ENCODE results near the gene CDH3.

DNA sequence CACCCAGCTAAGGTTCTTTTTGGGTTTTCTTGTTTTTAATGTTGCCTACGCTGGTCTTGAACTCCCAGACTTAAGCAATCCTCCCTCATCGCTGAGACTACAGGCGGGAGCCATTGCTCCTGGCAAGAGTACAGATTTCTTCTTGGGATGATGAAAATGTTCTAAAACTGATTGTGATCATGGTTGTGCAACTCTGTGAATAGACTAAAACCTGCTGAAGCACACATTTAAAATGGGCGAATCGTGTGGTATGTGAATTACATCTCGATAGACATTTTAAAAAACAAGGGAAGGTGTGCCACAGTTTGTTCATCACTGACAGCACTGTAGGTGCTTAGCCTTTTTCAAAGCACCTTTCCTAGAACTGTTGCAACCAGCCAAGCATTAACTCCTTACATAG is 48.8 kb upstream of the CDH3 start:
- no peak for TF ChIP-seq EZH2 (optimal IDR thresholded peaks at IDR 0.05; ENCODE audit: low read depth, low read length)
- TF ChIP-seq, protein P1, sequence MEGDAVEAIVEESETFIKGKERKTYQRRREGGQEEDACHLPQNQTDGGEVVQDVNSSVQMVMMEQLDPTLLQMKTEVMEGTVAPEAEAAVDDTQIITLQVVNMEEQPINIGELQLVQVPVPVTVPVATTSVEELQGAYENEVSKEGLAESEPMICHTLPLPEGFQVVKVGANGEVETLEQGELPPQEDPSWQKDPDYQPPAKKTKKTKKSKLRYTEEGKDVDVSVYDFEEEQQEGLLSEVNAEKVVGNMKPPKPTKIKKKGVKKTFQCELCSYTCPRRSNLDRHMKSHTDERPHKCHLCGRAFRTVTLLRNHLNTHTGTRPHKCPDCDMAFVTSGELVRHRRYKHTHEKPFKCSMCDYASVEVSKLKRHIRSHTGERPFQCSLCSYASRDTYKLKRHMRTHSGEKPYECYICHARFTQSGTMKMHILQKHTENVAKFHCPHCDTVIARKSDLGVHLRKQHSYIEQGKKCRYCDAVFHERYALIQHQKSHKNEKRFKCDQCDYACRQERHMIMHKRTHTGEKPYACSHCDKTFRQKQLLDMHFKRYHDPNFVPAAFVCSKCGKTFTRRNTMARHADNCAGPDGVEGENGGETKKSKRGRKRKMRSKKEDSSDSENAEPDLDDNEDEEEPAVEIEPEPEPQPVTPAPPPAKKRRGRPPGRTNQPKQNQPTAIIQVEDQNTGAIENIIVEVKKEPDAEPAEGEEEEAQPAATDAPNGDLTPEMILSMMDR (IDR thresholded peaks at IDR 0.05; ENCODE audit: low read length): no peak
- TF ChIP-seq EZH2phosphoT487 (IDR thresholded peaks at IDR 0.05; ENCODE audit: low read length): no peak

Data from MM.1S (cell line).